22Rv1 (cell line): Measurements from ENCODE around the gene FOSB.

Experiments
- H3K27ac ChIP-seq: fragments of 450-650 bp; 2 replicates; pipeline ENCODE4 v1.5.1; 2017
- ZFX ChIP-seq: fragments of 450-650 bp; IDR thresholded peaks from 2 replicates; pipeline ENCODE4 v1.6.1; 2017; ENCODE audit warnings: antibody characterized with exemption, borderline replicate concordance
- TF ChIP-seq, protein P1 (sequence below): fragments of 450-650 bp; IDR thresholded peaks from 2 replicates; pipeline ENCODE4 v1.5.1; 2017; ENCODE audit warnings: mild to moderate bottlenecking

The FOSB gene

DNA sequence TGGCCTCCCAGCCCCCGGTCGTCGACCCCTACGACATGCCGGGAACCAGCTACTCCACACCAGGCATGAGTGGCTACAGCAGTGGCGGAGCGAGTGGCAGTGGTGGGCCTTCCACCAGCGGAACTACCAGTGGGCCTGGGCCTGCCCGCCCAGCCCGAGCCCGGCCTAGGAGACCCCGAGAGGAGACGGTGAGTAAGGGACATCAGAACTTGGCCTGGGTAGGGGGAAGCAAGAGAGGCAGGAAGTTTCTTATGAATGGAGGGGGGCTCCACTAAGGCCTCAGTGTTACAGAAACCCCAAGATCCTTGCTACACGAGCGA lies 2.9 kb downstream of the FOSB start:
- TF ChIP-seq ZFX, result no peak
- TF ChIP-seq, protein P1, sequence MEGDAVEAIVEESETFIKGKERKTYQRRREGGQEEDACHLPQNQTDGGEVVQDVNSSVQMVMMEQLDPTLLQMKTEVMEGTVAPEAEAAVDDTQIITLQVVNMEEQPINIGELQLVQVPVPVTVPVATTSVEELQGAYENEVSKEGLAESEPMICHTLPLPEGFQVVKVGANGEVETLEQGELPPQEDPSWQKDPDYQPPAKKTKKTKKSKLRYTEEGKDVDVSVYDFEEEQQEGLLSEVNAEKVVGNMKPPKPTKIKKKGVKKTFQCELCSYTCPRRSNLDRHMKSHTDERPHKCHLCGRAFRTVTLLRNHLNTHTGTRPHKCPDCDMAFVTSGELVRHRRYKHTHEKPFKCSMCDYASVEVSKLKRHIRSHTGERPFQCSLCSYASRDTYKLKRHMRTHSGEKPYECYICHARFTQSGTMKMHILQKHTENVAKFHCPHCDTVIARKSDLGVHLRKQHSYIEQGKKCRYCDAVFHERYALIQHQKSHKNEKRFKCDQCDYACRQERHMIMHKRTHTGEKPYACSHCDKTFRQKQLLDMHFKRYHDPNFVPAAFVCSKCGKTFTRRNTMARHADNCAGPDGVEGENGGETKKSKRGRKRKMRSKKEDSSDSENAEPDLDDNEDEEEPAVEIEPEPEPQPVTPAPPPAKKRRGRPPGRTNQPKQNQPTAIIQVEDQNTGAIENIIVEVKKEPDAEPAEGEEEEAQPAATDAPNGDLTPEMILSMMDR, result no peak
- no peak overlapping the region for H3K27ac ChIP-seq

DNA sequence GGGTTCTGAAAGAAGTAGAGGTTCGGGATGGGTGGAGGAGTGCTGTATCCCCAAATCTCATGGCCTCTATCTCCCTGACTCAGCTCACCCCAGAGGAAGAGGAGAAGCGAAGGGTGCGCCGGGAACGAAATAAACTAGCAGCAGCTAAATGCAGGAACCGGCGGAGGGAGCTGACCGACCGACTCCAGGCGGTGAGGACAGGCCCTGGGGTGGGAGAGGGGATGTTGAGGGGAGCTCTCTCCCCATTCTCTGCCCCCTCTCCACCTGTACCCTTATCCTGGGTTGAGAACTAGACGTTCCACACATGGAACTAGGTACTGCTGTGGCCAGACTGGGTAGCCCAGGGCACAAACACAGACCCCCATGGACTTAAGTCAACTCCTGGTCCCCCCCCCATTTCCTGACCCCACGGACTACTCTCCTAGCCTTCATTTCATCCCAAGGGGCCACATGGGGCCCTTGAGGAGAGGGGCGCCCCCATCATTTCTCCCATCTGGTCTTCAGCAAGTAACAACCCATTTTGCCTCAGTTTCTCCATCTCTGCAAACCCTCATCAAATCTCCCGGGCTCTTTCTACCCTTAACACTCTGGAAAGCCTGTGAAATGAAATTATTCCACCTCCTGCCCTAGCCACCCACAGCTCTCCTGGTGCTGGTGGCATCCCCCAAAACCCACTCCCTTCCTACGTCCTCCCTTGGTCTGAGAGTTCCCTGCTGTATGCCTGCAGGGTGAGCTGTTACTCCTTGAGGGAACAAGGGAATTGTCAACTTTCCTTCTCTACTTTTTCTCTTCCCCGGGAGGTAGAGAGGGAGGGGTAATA lies 3.5 kb downstream of the FOSB start:
- H3K27ac ChIP-seq, result no peak overlapping the region; the same call in 1 of the 2 replicates
- TF ChIP-seq, protein P1, result no peak
- no peak for TF ChIP-seq ZFX

GRCh38 chr19:45471931-45472562 lies 4.3 kb downstream of the FOSB start:
- no peak overlapping the region; the same call in 1 of the 2 replicates for H3K27ac ChIP-seq
- no peak for TF ChIP-seq ZFX
- TF ChIP-seq, protein P1, result no peak

GRCh38 chr19:45472563-45473366 lies 5.0 kb downstream of the FOSB start:
- no peak overlapping the region for H3K27ac ChIP-seq

DNA sequence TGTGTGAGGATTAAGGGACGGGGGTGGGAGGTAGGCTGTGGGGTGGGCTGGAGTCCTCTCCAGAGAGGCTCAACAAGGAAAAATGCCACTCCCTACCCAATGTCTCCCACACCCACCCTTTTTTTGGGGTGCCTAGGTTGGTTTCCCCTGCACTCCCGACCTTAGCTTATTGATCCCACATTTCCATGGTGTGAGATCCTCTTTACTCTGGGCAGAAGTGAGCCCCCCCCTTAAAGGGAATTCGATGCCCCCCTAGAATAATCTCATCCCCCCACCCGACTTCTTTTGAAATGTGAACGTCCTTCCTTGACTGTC lies 5.5 kb downstream of the FOSB start:
- TF ChIP-seq, protein P1, result no peak
- TF ChIP-seq ZFX, result no peak
- no peak overlapping the region for H3K27ac ChIP-seq

More at GRCh38 chr19:45472563-45473366, 5.0 kb downstream of the FOSB start:
- TF ChIP-seq, protein P1, result no peak
- no peak for TF ChIP-seq ZFX

DNA sequence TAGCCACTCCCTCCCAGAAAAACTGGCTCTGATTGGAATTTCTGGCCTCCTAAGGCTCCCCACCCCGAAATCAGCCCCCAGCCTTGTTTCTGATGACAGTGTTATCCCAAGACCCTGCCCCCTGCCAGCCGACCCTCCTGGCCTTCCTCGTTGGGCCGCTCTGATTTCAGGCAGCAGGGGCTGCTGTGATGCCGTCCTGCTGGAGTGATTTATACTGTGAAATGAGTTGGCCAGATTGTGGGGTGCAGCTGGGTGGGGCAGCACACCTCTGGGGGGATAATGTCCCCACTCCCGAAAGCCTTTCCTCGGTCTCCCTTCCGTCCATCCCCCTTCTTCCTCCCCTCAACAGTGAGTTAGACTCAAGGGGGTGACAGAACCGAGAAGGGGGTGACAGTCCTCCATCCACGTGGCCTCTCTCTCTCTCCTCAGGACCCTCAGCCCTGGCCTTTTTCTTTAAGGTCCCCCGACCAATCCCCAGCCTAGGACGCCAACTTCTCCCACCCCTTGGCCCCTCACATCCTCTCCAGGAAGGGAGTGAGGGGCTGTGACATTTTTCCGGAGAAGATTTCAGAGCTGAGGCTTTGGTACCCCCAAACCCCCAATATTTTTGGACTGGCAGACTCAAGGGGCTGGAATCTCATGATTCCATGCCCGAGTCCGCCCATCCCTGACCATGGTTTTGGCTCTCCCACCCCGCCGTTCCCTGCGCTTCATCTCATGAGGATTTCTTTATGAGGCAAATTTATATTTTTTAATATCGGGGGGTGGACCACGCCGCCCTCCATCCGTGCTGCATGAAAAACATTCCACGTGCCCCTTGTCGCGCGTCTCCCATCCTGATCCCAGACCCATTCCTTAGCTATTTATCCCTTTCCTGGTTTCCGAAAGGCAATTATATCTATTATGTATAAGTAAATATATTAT lies 6.1 kb downstream of the FOSB start:
- TF ChIP-seq, protein P1, result no peak
- no peak for TF ChIP-seq ZFX
- no peak overlapping the region for H3K27ac ChIP-seq
